Fibroblast of skin of scalp (primary cell): ENCODE data around the gene FER.
"Not testable (repeated sequence)": the region's sequence is repeated elsewhere in the genome, so short reads cannot be mapped to it uniquely, and the experiment has no call there.

ENCODE experiments used
- DNase-seq: peaks from one replicate; pipeline ENCODE4 v3.0.0-alpha.2; 2013

Gene FER

DNA sequence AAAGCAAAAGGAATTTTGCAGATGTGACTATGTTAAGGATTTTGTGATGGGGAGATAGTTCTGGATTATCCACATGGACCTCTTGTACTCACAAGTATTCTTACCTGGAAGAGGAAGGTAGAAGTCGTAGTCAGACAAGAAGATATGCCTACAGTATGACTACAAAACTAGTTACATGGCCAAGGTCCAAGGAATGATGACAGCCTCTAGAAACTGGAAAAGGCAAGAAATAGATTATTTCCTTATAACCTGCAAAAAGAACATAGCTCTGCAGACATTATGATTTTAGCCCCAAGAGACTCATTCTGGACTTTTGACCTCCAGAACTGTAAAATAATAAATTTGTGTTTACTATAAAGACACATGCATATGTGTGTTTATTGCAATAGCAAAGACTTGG lies 226.9 kb downstream of the FER start:
- DNase-seq: no peak

- no peak for DNase-seq
Measured at GRCh38 chr5:108975697-108976096, 228.0 kb downstream of the FER start.

GRCh38 chr5:108983461-108984092 lies 235.9 kb downstream of the FER start:
- peak; percentile 54 for DNase-seq

DNA sequence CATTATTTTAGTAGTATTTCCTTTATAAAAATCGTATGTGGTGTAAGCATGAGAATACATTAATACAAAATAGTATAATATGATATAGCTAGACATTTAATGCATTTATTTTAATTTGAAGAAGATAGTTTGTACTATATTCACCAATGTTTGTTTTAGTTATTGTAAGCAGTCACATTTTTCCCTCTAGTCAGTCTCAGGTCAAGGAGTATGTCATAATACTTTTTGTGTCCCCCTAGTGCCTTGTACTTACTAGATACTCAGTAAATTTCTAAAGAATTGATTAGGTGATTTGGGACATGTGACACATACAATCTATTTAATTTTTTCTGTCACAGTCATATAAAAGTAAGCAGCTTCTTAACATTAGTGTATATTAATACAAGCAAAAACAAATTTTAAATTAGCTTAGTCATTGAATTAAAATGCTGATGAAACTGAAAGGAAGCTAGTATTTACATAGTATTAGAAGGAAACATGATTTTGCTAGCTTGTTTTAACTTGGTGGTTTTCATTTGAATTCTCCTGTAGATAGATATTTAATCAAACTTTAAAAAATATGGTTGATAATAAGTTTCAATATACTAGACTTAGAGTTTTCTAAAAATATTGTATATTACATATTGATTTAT lies 242.2 kb downstream of the FER start:
- DNase-seq: peak; percentile 26

GRCh38 chr5:108992396-108993085 lies 244.8 kb downstream of the FER start:
- not testable (repeated sequence) for DNase-seq

GRCh38 chr5:108993440-108993839 lies 245.7 kb downstream of the FER start:
- not testable (repeated sequence) for DNase-seq

GRCh38 chr5:108997720-108998119 lies 250.0 kb downstream of the FER start:
- no peak for DNase-seq

DNA sequence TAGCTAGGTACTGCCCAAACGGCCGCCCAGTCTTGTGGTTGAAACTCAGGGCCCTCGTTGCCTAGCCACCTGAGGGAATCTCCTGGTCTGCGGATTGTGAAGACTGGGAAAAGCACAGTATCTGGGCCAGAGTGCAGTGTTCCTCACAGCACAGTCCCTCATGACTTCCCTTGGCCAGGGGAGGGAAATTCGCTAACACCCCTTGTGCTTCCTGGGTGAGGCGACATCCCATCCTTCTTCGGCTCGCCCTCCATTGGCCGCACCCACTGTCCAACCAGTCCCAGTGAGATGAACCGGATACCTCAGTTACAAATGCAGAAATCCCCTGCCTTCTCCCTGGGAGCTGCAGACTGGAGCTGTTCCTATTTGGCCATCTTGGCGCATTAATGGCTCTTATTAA lies 250.5 kb downstream of the FER start:
- DNase-seq: no peak

- no peak for DNase-seq
Measured at GRCh38 chr5:109003928-109004327, 256.2 kb downstream of the FER start.

- DNase-seq: no peak
Measured at GRCh38 chr5:109005297-109006009, 257.8 kb downstream of the FER start.

- no peak for DNase-seq
Measured at GRCh38 chr5:109006129-109006528, 258.4 kb downstream of the FER start.

- DNase-seq: no peak
Measured at GRCh38 chr5:109016300-109016699, 268.6 kb downstream of the FER start.

DNA sequence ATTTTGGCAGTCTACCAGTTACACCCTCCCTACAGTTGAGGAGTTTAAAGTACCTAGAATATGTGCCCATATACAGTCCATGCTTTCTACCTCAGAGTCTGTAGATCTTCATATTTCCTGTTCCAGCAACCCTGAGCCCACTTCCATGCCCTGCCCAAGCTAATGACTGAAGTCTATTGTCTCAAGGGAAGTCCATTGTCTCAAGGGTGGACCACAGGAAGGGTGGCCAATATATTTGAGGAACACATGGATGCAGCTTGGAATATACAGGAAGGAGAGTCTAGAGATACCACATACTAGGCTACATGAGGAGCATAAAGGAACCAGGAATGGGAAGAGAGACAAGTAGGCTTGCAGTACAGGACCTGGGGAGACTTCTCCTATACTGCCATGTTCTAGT lies 274.4 kb downstream of the FER start:
- no peak for DNase-seq

- not testable (repeated sequence) for DNase-seq
Measured at GRCh38 chr5:109025729-109026128, 278.0 kb downstream of the FER start.

GRCh38 chr5:109027983-109028607 lies 280.4 kb downstream of the FER start:
- DNase-seq: no peak

- no peak for DNase-seq
Measured at GRCh38 chr5:109028608-109029299, 281.1 kb downstream of the FER start.

DNA sequence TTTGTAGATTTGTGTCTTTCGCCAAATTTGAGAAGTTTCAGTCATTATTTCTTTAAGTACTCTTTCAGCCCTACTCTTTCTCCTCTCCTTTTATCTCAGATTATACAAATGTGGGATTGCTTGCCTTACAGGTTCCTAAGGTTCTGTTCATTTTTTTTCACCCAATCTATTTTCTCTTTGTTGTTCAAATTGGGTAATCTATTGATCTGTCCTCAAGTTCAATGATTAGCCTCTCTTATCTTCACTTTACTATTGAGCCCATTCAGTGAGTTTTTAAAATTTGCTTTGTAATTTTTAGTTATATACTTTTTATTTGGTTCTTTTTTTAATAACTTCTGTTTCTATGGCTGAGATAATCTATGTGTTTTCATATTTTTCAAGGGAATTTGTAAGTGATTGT lies 282.1 kb downstream of the FER start:
- DNase-seq: no peak

DNA sequence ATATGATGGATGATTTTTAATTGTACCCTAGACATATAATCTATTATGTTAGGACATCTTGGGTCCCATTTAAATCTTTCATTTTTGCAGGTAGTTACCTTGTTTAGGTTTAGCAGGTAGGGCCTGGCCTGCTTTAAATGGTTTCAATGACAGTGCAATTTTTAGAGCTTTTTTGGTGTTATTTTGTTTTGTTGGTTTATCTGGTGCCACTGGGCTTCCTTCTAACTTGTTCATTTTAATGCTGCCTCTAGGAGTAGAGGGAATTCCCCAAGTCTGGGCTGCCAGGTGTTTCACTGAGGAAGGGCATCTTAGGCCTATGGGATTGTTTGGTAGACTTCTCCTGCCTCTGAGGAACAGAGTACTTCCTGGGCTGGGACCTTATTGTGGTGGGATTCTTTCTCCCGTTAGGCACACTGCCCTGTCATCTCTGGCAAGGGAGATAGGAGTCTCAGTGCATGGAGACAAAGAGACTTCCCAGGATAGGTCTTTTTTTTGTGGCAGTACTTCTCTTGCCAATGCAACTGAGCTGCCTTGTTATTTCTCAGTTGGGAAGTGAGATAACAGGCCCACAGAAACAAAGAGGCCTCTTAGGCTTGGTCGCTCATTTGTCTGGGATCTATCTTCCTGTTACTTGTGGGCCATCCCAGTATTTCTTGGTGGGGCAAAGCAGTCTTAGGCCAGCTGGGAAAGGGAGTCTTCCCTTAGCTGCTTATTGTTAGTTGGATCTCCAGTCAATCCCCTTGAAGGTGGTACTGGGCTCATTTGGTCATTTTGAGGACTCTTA lies 282.9 kb downstream of the FER start:
- no peak for DNase-seq

GRCh38 chr5:109034306-109034705 lies 286.6 kb downstream of the FER start:
- DNase-seq: no peak

DNA sequence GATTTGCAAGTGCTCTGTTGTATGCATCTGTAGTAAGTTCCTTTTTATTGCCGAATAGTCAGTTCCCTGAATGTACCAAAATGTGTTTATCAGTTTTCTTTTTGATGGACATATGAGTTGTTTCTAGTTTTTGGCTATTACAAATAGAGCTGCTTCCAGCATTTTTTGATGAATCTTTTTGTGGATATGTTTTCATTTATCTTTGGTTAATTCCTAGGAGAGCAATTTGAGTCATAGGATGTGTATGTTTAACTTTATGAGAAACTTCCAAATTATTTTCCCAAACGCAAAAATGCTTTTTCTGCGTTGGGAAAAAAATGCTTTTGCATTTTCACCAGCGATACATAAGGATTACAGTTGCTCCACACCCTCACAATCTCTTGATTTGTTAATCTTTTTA lies 287.7 kb downstream of the FER start:
- DNase-seq: peak; percentile 72

DNA sequence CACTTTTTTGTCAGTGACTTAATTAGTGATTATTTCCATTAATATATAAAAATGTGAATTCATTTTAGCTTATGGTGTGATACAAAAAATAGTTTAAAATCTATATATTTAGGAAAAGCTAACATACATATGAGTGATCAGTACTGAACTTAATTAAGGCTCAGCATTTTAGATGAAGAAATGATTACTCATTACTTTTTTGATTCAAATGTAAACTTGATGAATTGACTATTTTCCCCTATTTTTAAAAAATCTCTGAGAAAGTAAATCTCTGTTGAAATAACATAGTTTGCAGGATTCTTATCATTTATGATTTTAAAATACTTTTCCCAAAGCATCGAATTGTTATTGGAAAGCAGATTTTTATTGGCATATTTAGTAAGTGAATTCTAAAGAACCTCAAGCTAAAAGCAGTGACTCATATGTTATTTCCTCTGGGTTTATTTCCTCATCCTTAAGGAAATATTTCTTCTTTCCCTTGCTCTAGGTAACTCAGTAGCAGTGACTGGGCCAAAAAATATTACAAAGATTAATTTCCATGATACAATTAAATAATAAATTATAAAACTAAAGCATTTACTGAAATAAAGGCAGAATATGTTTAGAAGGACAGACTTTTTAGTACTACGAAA lies 290.6 kb downstream of the FER start:
- DNase-seq: peak; percentile 23
